PFSK-1 (cell line): ENCODE results near the gene EHD3.

Experiments
- FOXP2 ChIP-seq: optimal IDR thresholded peaks from 2 replicates; pipeline ENCODE3; 2011; ENCODE audit warnings: borderline replicate concordance, control low read depth, inconsistent platforms; ENCODE audit not compliant: insufficient read depth; ENCODE audit errors: extremely low read length, extremely low read depth
- POLR2AphosphoS5 ChIP-seq: IDR thresholded peaks from 2 replicates; pipeline ENCODE4 v1.6.1; 2012; ENCODE audit warnings: low read depth, mild to moderate bottlenecking, control low read depth, low read length, moderate library complexity
- REST ChIP-seq, 2 experiments: IDR thresholded peaks; 2 replicates each; pipeline versions ENCODE4 v1.6.1 to v1.8.0; 2011 to 2012; ENCODE audit warnings: low read depth in 2 of 2, low read length in 2 of 2, control low read depth in 1 of 2, inconsistent platforms in 1 of 2, mild to moderate bottlenecking in 1 of 2, moderate library complexity in 1 of 2; ENCODE audit not compliant: insufficient read depth in 1 of 2
- SIN3A ChIP-seq: IDR thresholded peaks from 2 replicates; pipeline ENCODE4 v1.6.1; 2012; ENCODE audit warnings: mild to moderate bottlenecking, low read length, moderate library complexity, borderline replicate concordance; ENCODE audit not compliant: insufficient read depth
- TAF1 ChIP-seq: IDR thresholded peaks from 2 replicates; pipeline ENCODE4 v1.6.1; 2012; ENCODE audit warnings: low read length, control low read depth, borderline replicate concordance; ENCODE audit not compliant: insufficient read depth

GRCh38 chr2:31277621-31278020 lies 43.7 kb downstream of the EHD3 start:
- TF ChIP-seq TAF1 (no peak), REST (IDR thresholded peaks at IDR 0.05; ENCODE audit: insufficient read depth in 1 of 2, low read depth in 2 of 2, low read length in 2 of 2) (no peak), POLR2AphosphoS5 (no peak), FOXP2 (no peak), SIN3A (no peak)
